Heart right ventricle (tissue), 16 donors: ENCODE measurements around the gene MOK. TPM values are rescaled to one million over a fixed set of nuclear protein-coding genes. Genes with fewer than 3 reads are reported as not detected.

Experiments
- ATAC-seq, 8 donors: fragments of 200-7000 bp; cut with Tn5 transposase; one replicate each; pipeline ENCODE4 v1.9.1; 2020; ENCODE audit warnings: mild to moderate bottlenecking in 8 of 8, moderate library complexity in 8 of 8, moderate number of reproducible peaks in 1 of 8
- DNase-seq, 2 donors: peaks; one replicate each; pipeline ENCODE4 v3.0.0-alpha.2; 2020
- H3K27ac ChIP-seq, 10 donors: fragments of 200-600 bp; sonication (generic) in 2 of 10; one replicate each; pipeline versions ENCODE4 v1.5.0 to v1.8.0; 2020 to 2022; ENCODE audit warnings: mild to moderate bottlenecking in 3 of 10
- H3K27me3 ChIP-seq, 7 donors: fragments of 200-600 bp; one replicate each; pipeline ENCODE4 v1.8.0; 2021 to 2022; ENCODE audit warnings: mild to moderate bottlenecking in 2 of 7
- H3K36me3 ChIP-seq, 9 donors: fragments of 200-600 bp; sonication (generic) in 1 of 9; one replicate each; pipeline versions ENCODE4 v1.5.0 to v1.8.0; 2020 to 2022; ENCODE audit warnings: mild to moderate bottlenecking in 2 of 9
- H3K4me1 ChIP-seq, 9 donors: fragments of 200-600 bp; sonication (generic) in 1 of 9; one replicate each; pipeline versions ENCODE4 v1.5.0 to v1.8.0; 2020 to 2022; ENCODE audit warnings: mild to moderate bottlenecking in 4 of 9
- H3K4me3 ChIP-seq, 10 donors: fragments of 200-600 bp; sonication (generic) in 2 of 10; one replicate each; pipeline versions ENCODE4 v1.5.0 to v1.8.0; 2020 to 2022; ENCODE audit warnings: mild to moderate bottlenecking in 7 of 10, moderate library complexity in 2 of 10
- H3K9me3 ChIP-seq, 11 donors: fragments of 200-600 bp in 10 of 11; sonication (generic) in 2 of 11; one replicate each; pipeline versions ENCODE4 v1.5.0 to v1.8.0; 2013 to 2022; ENCODE audit warnings: mild to moderate bottlenecking in 2 of 11, control low read depth in 1 of 11, moderate library complexity in 1 of 11
- WGBS, 2 donors: extraction: QIAGEN DNeasy Blood & Tissue Kit; methylation state at CpG; one replicate each; pipeline ENCODE4 v1.1.7; 2013; ENCODE audit warnings: inconsistent platforms in 1 of 2; 5-methylcytosine and 5-hydroxymethylcytosine counted together
- intact Hi-C, 10 donors: fragments of 100-400 bp; cut with DNase I; formaldehyde crosslinking; loops; one replicate each; pipeline versions ENCODE4 v1.11.1 to v1.14.2; 2022
- polyA plus RNA-seq, 2 donors: library from polyadenylated mRNA; stranded (reverse); fragments of 200-250 nt; gene quantifications; one replicate each; pipeline ENCODE4 v1.2.3, GENCODE V29; 2013
- total RNA-seq, 10 donors: library from RNA; stranded (reverse); fragmentation: NEBNext Ultra II Directional in 3 of 10; extraction: Animal tissue kit (Norgen Biotek cat#: 25700) in 3 of 10; gene quantifications; one replicate each; pipeline versions ENCODE4 v1.2.1 to v1.2.4, GENCODE V29; 2021 to 2023
- TF ChIP-seq, protein P1 (sequence below), 9 donors: fragments of 200-600 bp; sonication (generic) in 2 of 9; IDR thresholded peaks; one replicate each; pipeline versions ENCODE4 v1.5.0 to v1.8.0; 2021 to 2022; ENCODE audit warnings: antibody characterized with exemption in 9 of 9, mild to moderate bottlenecking in 5 of 9, moderate library complexity in 1 of 9
- donor health status: Arrhythmogenic right ventricular cardiomyopathy.
- donor health status: ischemic (EF 13 %, LVEDD 7.1; RV severe dilation, severe dysfunction).
- donor health status: healthy with polysubstance abuse.
- donor health status: DM: no; HTN: yes; CAD: no.
- donor health status: DM: no; HTN: no; CAD: no.
- donor health status: ischemic (EF 25% LVEDD 6.9; RV normal size, moderate dysfunction).
- donor health status: ischemic (EF 25% LVEDD 5.7; RV mildly dilated, moderate dysfunction).
- donor health status: healthy.
- donor health status: DM: yes; HTN: yes; CAD: no.
- donor health status: Ischemic cardiomyopathy.
- donor health status: ischemic (EF 35%, LVEDD 5.7; RV mildly dilated, moderate dysfunction).
- donor health status: nonischemic (EF 11% LVEDD 7.7; RV severe dilation, severe dysfunction).
- donor health status: DM: yes; HTN: yes; CAD: no.
- donor health status: PGD.
- donor health status: ischemic (EF 29% LVEDD 5.4; RV normal size, mild dysfunction).
- donor health status: nonischemic (EF 23%, LVEDD 6.1; RV moderate dilation, normal function).

MOK gene
- total and polyA plus RNA-seq, 12 donors = 6.6 to 19.8 (median 10.0) TPM

DNA sequence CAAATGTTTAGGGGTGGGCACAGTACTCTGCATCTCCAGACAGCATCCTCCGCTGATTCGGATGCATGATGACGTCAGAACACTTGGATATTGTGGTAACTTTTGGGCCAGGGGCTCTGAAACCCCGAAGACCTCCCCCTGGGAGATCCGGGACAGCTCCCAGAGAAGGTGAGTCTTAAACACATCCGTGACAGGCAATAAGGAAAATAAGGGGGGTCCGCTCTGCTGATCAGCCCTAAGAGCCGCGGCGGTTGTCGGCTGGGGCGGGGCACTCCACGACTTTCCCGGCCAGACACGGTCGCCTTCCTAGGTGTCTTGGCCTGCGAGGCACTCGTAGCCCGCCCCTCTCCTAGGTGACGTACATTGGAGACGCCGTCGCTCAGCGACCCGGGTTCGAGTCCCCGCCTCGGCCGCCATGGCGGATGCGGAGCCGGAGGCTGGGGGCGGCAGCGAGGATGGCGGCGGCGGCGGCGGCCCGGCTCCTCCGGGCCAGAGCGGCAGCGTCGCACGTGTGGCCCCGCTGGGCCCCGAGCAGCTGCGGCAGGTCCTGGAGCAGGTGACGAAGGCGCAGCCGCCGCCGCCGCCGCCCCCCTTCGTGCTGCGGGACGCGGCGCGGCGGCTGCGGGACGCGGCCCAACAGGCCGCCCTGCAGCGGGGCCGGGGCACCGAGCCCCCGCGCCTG, 14.5 kb upstream of the MOK start, which contains the start of gene ZNF839:
TSS of gene ZNF839 (plus strand) at position 396 of the 682 bp plus-strand sequence. CDS start at position 416, 20 bp downstream.
- ATAC-seq (peak; percentile 63 to 85 (median 78)), DNase-seq (peak; percentile 94)
- intact Hi-C loops = loop anchor here in 7 of 10 donors (2.0 to 10.0 kb wide), 10 partner anchors 43 to 615 kb away; partner anchors contain the start of genes DYNC1H1 (in 3 of the 7), HSP90AA1 (in 2 of the 7), CINP (in 1 of the 7) and TECPR2 (in 1 of the 7)
- Histone ChIP-seq H3K4me3 (peak within 1 kb of the TSS; percentile 45 to 87 (median 74)), H3K4me1 (peaks cover 0 to 57% (median 42%) of the 10 kb centered on the region in 9 donors), H3K9me3 (no peaks in the 10 kb centered on the region), H3K27ac (peak within 1 kb of the TSS; percentile 83 to 98 (median 92)), H3K27me3 (no peaks in the 10 kb centered on the region), H3K36me3 (peaks cover 0 to 9% (median 0%) of the 10 kb centered on the region in 9 donors)
- TF ChIP-seq, protein P1, sequence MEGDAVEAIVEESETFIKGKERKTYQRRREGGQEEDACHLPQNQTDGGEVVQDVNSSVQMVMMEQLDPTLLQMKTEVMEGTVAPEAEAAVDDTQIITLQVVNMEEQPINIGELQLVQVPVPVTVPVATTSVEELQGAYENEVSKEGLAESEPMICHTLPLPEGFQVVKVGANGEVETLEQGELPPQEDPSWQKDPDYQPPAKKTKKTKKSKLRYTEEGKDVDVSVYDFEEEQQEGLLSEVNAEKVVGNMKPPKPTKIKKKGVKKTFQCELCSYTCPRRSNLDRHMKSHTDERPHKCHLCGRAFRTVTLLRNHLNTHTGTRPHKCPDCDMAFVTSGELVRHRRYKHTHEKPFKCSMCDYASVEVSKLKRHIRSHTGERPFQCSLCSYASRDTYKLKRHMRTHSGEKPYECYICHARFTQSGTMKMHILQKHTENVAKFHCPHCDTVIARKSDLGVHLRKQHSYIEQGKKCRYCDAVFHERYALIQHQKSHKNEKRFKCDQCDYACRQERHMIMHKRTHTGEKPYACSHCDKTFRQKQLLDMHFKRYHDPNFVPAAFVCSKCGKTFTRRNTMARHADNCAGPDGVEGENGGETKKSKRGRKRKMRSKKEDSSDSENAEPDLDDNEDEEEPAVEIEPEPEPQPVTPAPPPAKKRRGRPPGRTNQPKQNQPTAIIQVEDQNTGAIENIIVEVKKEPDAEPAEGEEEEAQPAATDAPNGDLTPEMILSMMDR (IDR thresholded peaks at IDR 0.05) = no peak
- WGBS, 2 donors = 0 to 1% methylated on average over 48 to 71 of the region's 71 CpGs

DNA sequence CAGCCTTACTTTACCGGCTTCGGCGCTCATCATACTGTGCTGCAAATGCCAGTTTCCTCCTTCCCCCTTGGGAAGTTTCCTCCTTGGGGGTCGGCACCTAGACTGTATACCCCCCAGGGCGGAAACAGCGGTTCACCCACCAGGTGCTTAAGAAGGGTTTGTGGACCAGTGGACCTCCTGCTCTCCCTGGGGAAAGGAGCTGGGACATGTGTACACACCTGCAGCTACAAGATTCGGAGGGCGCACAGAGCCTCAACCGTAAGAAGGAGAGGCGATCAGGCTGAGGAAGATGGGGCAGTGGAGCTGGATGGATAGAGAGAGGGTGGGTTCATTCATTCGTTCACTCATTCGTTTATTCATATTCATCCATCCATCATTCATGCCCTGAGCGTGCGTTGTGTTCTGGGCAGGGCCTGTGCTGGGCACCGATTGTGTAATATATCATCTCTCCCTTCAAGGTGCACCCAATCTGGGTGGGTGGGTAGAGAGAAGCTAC, 13.9 kb upstream of the MOK start:
- H3K4me3 ChIP-seq = peak overlapping the region; percentile 45 to 87 (median 74)
- WGBS, 2 donors = 68 to 71% methylated on average over 15 of the region's 15 CpGs
- no peak for DNase-seq
- H3K4me1 ChIP-seq = peaks cover 0 to 63% (median 45%) of the 10 kb centered on the region in 9 donors
- H3K27me3 ChIP-seq = no peaks in the 10 kb centered on the region
- no peaks in the 10 kb centered on the region for H3K9me3 ChIP-seq
- H3K27ac ChIP-seq = peak overlapping the region; percentile 83 to 98 (median 92)
- H3K36me3 ChIP-seq = peaks cover 0 to 9% (median 0%) of the 10 kb centered on the region in 9 donors
- ATAC-seq = no peak
- TF ChIP-seq, protein P1 (IDR thresholded peaks at IDR 0.05) = no peak
- intact Hi-C loops = loop anchor here in 7 of 10 donors (2.0 to 10.0 kb wide), 9 partner anchors 43 to 357 kb away; partner anchors contain the start of genes DYNC1H1 (in 3 of the 7), HSP90AA1 (in 2 of the 7), CINP (in 1 of the 7) and TECPR2 (in 1 of the 7)

DNA sequence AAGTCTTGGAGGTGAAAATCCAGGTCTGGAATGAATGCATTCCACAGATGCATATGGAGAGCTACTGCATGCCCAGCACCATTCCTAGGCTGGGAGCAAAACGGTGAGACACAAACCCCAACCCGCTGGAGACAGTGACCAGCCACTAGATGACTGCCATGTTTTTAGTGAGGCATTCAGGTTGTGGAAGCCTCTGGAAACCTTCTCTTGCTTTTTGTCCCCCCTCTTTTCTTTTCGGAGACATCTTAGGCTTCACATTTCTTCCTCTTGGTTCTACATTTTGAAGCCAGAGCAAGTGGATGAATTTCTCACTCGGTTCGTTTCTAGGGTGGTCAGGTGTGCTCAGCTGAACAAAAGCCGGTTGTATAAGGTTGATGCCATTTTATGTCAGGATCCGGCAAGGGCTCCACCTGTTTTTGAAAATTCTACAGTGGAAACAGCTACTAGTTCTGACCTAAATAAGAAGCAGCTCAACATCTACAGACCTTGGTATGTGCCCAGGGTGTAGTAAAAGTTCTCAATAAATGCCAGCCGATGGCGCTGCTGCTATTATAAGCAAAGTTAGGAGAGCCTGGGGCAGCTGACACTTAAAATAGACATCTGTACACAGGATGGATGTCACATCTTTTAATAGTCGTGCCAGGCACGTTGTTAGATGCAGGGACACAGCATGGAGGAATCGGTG, 12.7 kb upstream of the MOK start:
- peak overlapping the region; percentile 48 to 98 (median 92) for H3K27ac ChIP-seq
- DNase-seq = peak in 1 of 2 donors; percentile 60
- no peaks in the 10 kb centered on the region for H3K27me3 ChIP-seq
- TF ChIP-seq, protein P1 (IDR thresholded peaks at IDR 0.05) = peak in 4 of 9 donors; percentile 11 to 41 (median 38)
- peak overlapping the region in 9 of 10 donors; percentile 25 to 76 (median 59) for H3K4me3 ChIP-seq
- H3K9me3 ChIP-seq = no peaks in the 10 kb centered on the region
- ATAC-seq = peak in 7 of 8 donors; percentile 1 to 51 (median 39)
- H3K4me1 ChIP-seq = peaks cover 0 to 61% (median 51%) of the 10 kb centered on the region in 9 donors
- intact Hi-C loops = loop anchor here in 7 of 10 donors (2.0 to 10.0 kb wide), 10 partner anchors 45 to 355 kb away; partner anchors contain the start of genes DYNC1H1 (in 3 of the 7), HSP90AA1 (in 3 of the 7), CINP (in 1 of the 7) and TECPR2 (in 1 of the 7)
- WGBS, 2 donors = 35 to 50% methylated on average over 12 of the region's 12 CpGs
- peaks cover 0 to 9% (median 0%) of the 10 kb centered on the region in 9 donors for H3K36me3 ChIP-seq
